GM19372 (cell line): ENCODE data around the gene SLC39A3.
A peak's percentile ranks its signal among the peaks of the same experiment; 100 is the strongest.

Experiments used
- ATAC-seq: cut with Tn5 transposase; IDR thresholded peaks from one replicate; pipeline ENCODE4 v1.9.1; 2021; ENCODE audit warnings: mild to moderate bottlenecking, low read depth, moderate library complexity; ENCODE audit not compliant: unreplicated experiment

The SLC39A3 gene, protein sequence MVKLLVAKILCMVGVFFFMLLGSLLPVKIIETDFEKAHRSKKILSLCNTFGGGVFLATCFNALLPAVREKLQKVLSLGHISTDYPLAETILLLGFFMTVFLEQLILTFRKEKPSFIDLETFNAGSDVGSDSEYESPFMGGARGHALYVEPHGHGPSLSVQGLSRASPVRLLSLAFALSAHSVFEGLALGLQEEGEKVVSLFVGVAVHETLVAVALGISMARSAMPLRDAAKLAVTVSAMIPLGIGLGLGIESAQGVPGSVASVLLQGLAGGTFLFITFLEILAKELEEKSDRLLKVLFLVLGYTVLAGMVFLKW

DNA sequence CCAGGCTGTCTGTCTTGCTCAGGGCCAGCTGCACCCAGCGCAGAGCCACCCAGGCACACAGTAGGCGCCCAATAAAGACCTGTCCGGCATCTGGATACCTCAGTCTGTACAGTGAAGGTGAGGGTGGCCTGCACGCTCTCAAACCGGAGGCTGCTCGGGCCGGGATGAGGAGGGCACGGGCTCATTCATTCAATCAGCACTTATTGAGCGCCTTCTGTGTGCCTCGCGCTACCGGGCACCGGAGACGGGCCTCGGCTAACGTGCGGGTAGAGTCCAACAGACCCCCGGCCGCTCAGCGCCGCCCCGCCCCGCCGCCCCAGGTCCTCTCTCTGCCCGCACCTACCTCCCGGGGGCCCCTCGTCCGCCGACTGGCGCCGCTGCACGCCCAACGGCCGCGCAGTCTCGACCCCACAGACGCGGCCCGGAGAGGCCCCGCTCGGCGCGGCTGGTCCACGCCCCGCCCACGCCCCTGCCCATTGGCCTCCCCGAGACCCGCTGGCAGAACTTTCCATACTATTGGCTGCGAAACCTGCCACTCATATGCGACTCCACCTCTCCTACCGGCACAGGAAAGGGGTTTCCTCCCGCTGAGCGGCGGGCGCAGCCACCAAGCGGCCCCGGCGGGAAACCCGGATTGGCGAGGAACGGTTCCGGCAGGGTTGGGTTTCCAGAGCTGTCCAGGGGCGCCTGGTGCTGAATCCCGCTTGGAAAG lies at the start of gene SLC39A3:
Gene SLC39A3, minus strand, starts transcription at position 416 of the 712 bp plus-strand sequence. CDS start 2,760 bp downstream, outside the sequence.
- ATAC-seq = peak; percentile 95

DNA sequence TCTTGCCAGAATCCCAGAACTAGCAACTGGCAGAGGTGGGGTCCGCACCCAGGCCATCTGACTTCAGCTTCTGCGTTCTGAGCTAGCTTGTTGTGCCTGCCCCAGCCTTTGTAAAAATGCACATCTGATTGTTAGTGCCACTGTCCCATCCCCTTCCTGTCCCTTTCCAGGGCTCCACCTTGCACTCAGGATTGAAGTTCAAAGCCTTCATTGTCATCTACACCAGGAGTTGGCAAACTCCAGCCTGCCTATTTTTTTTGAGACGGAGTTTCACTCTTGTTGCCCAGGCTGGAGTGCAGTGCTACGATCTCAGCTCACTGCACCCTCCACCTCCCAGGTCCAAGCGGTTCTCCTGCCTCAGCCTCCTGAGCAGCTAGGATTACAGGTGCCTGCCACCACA lies 48.4 kb upstream of the SLC39A3 start:
- ATAC-seq = no peak

DNA sequence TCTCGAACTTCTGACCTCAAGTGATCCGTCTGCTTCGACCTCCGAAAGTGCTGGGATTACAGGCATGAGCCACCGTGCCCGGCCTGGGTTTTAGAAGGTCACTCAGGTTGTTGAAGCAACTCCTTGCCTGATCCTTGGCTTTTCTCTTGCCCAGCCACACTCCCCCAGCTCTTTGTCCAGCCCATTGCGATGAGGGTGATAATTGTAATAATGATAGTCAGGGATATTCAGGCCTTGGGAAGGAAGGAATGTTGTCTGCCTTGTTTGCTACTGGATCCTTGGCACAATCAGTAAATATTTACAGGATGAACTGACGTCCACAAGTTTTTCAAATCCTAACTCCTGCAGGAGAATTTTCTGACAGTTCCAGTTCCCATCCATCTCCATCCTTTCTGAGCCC lies 47.3 kb upstream of the SLC39A3 start:
- ATAC-seq = no peak

DNA sequence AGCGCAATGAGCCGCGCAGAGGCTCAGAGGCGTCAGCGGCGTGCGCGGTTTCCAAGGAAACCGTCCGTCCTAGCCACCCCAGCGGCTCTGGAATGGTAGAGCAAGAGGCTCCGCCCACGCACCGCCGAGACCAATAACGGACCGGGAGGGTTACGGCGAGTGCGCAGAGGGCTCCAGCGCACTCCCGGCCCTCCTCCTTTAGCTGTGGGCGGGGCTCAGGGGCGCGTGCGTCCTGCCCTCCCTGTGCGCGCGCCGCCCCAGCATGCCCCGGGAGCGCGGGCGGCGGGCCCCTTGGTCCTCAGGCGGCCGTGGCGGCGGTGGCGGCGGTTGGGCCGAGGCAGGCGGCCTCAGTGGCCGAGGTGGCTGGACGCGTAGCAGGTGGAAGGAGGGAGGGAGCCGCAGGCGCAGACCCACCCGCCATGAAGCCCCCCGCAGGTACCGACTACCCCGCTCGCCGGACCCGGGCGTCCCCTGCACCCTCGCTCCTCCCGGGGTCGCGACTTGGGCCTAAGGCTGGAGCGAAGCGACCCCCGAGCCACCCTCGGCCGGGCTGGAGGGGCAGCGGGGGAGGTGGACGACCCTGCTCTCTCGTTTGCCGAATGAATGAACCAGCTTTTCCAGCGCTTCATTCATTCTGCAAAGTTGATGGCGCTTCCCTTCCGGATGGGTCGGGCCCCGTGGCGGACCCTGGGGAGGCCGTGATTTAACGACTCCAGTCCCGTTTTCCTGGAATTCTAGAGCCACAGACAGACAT lies 45.6 kb upstream of the SLC39A3 start, which contains the start of gene THOP1:
Gene THOP1, plus strand, starts transcription at position 260 of the 754 bp plus-strand sequence. Its CDS starts 160 bp downstream, at position 420.
- peak; percentile 69 for ATAC-seq

DNA sequence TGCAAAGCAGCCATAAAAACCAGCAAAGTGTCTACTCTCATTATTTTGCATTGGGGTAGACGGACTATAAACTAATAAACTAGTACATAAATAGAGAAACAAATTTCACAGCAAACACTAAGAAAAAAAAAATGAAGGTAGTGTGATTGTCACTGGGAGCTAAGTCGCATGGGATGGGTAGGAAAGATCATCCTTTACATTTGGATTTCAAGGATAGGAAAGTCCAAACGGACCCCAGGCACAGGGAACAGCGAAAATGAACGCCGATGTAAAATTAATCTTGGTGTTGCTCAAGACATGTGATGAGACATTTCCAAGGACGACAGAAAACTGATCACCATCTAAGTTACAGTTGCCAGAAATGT lies 43.9 kb upstream of the SLC39A3 start:
- ATAC-seq = no peak

DNA sequence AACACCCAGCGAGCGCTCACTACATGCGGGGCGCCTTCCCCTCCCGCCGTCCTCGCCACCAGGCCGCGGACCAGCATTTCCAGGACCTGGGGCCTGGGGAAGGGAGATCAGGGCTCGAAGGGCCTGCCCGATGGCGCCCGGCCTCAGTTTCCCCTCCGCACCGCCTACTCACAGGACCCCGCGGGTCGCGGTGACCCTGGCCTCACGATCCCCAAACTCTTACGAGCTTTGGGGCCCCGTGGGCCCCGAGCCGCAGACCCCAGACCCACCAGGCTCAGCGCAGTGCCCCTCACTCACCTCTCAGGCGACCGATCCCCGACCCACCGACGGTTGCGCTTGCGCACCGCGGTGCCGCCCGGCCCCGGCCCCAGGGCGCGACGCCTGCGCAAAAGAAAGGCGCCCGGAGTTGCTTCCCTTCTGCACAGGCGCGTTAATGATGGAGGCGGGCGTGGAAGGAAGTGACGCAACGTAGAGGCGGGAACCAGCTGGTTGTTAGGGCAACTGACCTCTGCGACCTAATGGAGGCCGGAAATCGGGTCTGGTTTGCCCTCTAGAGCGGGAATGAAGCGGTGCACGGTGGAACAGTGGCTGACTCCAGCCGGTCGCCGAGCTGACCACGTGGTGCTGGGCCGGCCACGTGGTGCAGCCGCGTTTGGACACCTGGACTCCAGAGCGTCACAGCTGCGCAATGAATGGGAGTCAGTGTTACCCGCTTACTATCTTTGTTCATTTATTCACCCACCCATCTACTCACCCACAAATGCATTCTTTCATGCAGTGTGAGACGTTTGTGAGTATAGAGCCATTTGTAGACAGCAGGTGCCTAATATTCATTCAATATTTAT lies 43.3 kb upstream of the SLC39A3 start, which contains the start of gene SGTA:
Gene SGTA, minus strand, starts transcription at position 338 of the 845 bp plus-strand sequence. CDS start 14,205 bp downstream, outside the sequence.
- peak; percentile 77 for ATAC-seq

DNA sequence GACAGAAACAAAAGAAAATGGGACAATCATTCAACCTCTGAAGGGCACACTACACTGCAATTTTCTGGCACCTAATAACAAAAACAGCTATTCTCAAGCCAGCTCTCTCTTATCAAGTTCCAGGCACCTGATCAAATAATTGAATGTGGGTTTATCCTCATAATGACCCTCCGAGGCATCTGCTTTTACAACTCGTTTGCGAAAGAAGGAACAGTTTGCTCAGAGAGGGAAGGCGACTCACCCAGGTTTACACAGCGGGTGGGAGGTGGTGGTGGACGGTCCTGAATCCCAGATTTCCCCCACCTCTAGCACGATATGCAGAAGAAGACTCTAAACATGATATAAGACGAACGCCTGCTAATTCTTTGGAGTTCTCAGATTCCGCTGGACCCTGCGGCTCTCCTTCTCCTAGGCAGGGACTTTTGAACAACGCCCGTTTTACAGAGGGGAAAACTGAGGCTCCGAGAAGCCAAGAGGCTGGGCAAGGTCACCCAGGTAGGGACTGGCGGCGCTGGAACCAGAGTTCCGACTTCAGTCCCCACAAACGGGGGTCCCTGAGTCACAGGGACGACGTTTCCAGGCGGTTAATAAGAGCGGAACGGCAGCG lies 42.6 kb upstream of the SLC39A3 start:
- no peak for ATAC-seq

DNA sequence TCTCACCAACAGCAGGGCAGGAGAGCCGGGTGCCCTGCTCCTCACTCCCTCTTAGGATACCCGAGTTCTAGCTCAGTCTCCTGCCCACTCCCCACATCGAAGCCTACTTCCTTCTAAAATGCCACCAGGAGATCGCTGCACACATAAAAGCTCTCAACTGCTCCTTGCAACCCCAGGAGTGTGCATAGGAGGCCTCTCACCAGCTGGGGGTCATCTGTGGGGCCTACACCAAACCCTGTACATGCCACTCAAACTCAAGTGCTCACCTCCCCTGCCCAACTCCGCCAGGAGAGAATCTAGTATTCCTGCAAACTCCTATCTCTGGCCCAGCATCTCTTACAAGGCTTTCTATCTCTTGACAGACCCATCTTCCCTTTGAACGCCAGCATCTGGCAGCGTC lies 40.5 kb upstream of the SLC39A3 start:
- ATAC-seq = no peak

DNA sequence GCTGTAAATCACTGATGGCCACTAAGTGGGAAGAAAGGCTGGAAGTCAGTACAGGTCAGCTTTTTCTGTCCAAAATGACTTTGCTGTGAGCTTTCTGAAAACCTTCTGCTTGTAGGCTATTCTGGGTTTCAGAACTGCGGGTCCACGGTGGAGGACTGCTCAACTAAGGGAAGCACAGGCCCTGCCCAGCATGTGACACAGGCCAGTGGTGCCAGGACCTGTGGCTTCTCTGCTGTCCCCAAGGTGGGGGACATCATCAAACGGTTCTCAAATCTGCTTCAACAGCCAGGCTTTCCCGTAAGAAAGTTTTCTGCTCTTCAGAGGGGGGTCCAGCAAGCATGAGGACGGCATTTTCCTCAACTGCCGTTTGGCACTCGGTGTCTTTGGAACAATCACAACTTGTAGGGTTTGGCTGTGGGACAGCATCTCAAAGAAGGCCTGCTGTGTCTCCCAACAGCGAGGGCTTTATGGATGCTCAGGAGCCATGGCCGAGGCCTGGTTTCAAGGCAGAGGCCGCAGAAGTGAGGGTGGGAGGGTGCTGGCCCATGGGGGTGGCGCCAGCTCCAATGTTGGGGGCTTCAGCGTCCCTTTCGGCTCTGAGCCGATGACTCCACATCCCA lies 39.4 kb upstream of the SLC39A3 start:
- no peak for ATAC-seq

DNA sequence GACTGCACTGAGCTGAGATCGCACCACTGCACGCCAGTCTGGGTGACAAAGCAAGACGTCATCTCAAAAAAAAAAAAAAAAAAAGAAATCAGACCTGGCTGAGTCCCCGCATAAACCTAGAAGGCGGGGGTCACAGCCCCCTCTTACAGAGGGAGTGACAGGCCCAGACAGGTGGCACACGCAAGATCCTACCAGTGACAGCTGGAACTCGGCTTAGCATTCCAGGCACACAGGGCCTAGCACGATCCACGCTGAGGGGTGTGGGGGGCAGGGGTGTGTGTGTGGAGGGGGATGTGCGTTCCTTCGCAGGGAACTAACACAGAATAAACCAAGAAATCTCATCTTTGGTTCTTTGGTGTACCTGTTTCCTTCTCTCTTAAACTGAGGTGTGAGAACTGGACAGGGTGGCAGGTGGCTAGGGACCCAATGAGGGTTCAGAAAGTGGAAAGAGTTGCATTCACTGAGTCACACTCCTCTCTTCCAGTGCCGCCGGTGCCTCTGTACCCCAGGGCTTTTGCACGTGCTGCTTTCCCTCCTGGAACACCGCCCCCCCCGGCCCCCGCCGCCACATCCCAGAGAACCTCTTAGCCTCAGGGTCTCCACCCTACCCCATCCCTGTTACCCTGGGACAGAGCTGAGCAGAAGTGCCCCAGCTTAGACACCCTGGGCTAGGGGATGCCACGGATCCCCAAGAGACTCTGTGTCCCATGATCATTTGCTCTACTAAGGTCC lies 38.3 kb upstream of the SLC39A3 start:
- no peak for ATAC-seq

DNA sequence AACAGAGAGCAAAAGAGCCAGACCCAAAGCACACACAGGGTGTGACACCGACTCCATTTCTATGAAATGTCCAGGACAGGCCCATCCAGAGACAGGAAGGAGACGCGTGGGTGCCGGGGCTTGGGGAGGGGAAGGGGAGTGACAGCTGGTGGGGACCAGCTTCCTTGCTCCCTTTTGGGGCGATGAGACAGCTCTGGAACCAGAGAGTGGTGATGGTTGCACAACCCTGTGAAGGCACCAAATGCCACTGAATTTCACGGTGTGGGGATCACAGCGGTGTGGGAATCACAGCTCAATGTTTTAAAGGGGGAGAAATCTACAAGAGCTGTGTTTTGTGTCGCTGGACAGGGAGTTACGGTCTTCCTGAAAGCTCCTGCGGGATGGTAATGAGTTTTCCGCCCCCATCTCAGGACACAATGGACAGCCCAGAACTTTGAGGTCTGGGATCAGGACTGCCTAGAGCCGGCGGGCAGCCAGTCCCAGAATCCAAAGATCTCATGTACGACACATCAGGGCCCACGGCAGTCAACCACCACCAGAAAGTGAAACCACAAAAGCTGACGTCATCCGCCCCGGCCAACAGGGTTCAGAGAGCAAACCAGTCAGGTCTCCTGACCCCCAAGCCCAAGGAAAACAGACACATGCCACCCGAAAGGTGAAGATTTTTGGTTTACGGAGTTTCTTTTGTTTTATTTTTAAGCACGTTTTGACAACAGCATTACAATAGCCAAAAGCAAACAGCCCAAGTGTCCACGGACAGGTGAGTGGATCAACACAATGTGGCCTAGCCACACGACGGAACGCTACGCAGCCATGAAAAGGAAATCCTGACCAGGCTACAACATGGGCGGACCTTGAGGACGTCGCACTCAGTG lies 36.0 kb upstream of the SLC39A3 start:
- no peak for ATAC-seq

DNA sequence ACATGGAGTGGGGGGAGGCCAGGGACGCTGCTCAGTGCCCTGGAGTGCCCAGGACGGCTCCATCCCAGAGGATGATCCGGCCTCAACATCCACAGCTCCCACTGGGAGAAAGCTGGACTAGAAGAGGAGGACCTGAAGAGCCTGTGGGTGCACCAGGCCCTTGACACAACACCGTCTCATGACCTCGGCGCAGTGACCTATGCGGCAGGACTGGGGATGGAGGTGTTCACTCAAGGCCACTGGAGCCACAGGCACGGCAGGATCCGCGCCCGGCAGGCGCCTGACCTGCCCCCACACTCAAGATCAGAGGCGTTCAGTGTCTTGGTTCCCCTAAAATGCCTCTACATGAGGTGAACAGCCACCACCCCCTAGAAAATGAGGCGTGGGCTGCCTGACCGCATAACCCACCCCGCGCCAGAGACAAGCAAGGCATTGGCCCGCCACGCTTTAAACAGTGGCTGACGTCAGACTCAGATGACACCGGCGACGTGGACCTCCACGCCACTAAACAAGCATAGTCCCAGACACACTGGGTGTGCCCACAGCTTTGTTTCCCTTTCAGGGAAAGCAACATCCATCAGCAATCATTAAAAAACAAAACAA lies 35.2 kb upstream of the SLC39A3 start:
- ATAC-seq = no peak

DNA sequence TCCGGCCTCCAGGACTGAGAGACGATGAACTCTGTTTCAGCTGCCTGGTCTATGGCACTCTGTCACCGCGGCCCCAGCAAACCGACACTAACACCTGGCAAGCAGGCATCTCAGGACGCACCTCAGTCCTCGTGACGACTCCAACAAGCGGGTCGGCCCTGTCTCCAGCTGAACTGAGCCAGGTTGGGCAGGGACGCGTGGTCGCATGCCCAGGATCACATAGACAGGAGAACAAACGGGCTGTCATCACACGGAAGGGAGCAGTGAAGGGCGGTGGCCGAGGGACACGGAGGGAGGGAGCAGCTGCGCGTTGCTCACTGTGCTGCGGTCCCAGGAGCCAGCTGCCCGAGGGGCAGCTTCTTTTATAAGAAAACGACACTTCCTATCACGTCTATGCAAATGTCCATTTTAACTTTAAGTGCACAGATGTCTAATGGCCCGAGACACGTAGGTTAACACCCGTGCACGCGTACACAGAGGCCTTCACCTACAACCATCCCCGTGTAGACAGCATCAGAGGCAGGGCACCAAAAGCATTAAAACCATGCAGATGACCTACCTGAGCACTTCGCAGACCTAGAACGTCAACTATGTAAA lies 34.4 kb upstream of the SLC39A3 start:
- no peak for ATAC-seq

DNA sequence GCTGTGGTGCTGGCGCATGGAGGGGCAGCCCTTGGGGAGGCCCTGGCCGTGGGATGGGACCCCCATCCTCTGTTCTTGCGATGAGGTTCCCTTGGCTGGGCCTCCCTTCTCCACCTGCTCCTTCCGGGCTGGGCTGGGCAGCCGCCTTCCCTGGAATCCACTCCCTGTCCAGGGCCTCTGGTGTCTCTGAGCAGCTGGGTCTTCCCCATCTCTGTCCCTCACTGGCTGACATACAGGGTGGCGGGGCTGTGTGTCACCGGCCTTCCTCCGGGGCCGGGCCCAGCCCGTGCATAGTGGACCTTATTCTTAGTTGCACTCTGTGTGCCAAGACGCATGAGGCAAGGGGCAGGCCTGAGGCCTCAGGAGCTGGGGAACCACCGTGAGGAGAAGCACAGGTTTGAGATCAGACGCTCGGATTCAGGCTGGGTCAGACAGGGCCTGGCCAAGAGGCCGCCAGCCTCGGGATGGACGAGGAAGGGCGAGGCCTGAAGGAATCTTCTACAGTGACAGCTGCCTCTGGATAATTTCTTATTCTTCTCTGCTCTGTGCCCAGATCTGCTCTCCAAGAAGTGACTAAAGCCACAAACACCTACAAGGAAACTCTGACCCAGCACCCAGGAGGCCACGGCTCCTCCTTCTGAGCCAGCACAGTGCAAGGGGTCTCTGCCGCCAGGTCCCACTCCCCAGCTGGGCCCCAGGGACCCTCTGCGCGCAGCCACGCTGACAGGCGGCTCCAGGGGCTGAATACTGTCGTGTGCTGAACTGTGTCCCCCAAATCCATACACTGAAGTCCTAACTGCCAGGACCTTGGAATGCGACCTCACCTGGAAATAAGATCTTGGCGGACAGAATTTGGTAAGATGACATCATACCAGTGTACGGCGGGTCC lies 32.2 kb upstream of the SLC39A3 start:
- no peak for ATAC-seq

DNA sequence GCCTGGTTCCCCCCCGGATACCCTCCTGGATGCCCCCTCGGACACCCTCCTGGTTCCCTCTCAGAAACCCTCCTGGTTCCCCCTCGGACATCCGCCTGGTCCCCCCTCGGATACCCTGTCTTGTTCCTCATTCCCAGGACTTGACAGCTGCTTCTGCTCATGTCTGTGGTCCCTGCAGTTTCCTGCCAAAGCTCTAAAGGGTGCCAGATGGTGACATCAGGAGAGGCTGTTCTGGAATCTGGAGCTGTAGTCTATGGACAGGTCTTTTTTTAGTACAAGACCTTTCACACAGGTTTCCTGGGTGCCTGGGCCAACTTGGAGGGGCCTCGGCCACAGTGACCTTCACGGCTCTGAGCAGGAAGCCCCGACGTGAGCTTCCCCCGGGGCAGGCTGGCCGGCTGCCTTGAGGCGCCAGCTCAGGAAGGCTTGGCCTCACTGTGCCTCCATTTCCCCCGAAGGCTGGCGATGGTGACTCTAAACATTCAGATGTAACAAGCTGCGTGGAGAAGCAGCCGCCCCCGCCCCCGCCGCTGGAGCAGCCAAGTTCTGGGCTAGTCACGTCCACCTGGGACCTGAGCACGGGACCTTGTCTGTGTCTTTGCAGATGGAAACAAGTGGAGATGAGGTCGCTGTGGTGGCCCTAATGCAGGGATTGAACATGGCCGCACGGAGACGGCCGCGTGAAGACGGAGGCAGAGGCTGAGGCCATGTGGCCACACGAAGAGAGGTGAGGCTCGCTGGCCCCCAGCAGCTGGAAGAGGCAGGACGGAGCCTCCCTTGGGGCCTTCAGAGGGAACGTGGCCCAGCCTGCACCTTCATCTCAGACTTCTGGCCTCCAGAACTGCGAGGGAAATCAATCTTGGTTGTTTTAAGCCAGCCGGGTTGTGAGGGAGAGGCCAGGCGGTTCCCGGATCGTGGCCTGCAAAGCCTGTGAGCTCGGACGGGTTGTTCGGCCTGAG lies 30.5 kb upstream of the SLC39A3 start:
- ATAC-seq = no peak
